ENCODE data around the gene C1QTNF4. TPM values are rescaled to one million over a fixed set of nuclear protein-coding genes. Genes with fewer than 3 reads are reported as not detected.

C1QTNF4 gene
- total and polyA plus RNA-seq, 8 donors: 0.68 to 8.4 (median 1.3) TPM; not detected in 1

GRCh38 chr11:47603295-47603694 lies 9.1 kb upstream of the C1QTNF4 start:
- Histone ChIP-seq H3K4me1 (peaks cover 0 to 14% (median 3%) of the 10 kb centered on the region in 4 donors), H3K36me3 (no peaks in the 10 kb centered on the region), H3K9me3 (no peaks in the 10 kb centered on the region), H3K4me3 (no peak overlapping the region), H3K27ac (no peak overlapping the region), H3K27me3 (no peaks in the 10 kb centered on the region)
- intact Hi-C loops (cut with DNase I; ENCODE audit: low total_unique reads): no loop called here
- TF ChIP-seq POLR2A (IDR thresholded peaks at IDR 0.05) (no peak), EP300 (IDR thresholded peaks at IDR 0.05) (no peak), POLR2AphosphoS5 (IDR thresholded peaks at IDR 0.05) (no peak), CTCF (IDR thresholded peaks at IDR 0.05) (no peak)
- no peak for DNase-seq
- WGBS, 5 donors: 75 to 92% (median 87%) methylated on average over 4 of the region's 4 CpGs

GRCh38 chr11:47599902-47600301 lies 5.7 kb upstream of the C1QTNF4 start:
- intact Hi-C loops (cut with DNase I; ENCODE audit: low total_unique reads): no loop called here
- DNase-seq: no peak
- TF ChIP-seq POLR2A (IDR thresholded peaks at IDR 0.05) (no peak), EP300 (IDR thresholded peaks at IDR 0.05) (no peak), POLR2AphosphoS5 (IDR thresholded peaks at IDR 0.05) (no peak), CTCF (IDR thresholded peaks at IDR 0.05) (no peak)
- Histone ChIP-seq H3K27me3 (peaks cover 0 to 14% (median 4%) of the 10 kb centered on the region in 3 donors), H3K36me3 (no peaks in the 10 kb centered on the region), H3K27ac (no peak overlapping the region), H3K9me3 (no peaks in the 10 kb centered on the region), H3K4me3 (no peak overlapping the region), H3K4me1 (no peaks in the 10 kb centered on the region)
- 65 to 81% (median 80%) methylated on average over 4 of the region's 4 CpGs for WGBS, 5 donors

GRCh38 chr11:47595967-47596366 lies 1.8 kb upstream of the C1QTNF4 start:
- no peak overlapping the region for H3K4me3 ChIP-seq
- H3K27me3 ChIP-seq: peaks cover 3 to 53% (median 25%) of the 10 kb centered on the region in 3 donors
- peaks cover 13 to 14% (median 13%) of the 10 kb centered on the region in 4 donors for H3K4me1 ChIP-seq
- no peak for TF ChIP-seq EP300 (IDR thresholded peaks at IDR 0.05)
- no peak for TF ChIP-seq CTCF (IDR thresholded peaks at IDR 0.05)
- TF ChIP-seq POLR2AphosphoS5 (IDR thresholded peaks at IDR 0.05): no peak
- TF ChIP-seq POLR2A (IDR thresholded peaks at IDR 0.05): no peak
- H3K27ac ChIP-seq: no peak overlapping the region
- no peaks in the 10 kb centered on the region for H3K9me3 ChIP-seq
- no peak for DNase-seq
- intact Hi-C loops (cut with DNase I; ENCODE audit: low total_unique reads): no loop called here
- H3K36me3 ChIP-seq: no peaks in the 10 kb centered on the region
- WGBS, 5 donors: 82 to 100% (median 93%) methylated on average over 1 of the region's 1 CpG

GRCh38 chr11:47595029-47595428 lies 818 bp upstream of the C1QTNF4 start:
- DNase-seq: no peak
- TF ChIP-seq POLR2AphosphoS5 (IDR thresholded peaks at IDR 0.05) (no peak), POLR2A (IDR thresholded peaks at IDR 0.05) (no peak), CTCF (IDR thresholded peaks at IDR 0.05) (no peak), EP300 (IDR thresholded peaks at IDR 0.05) (no peak)
- Histone ChIP-seq H3K9me3 (no peaks in the 10 kb centered on the region), H3K27me3 (peaks cover 3 to 63% (median 29%) of the 10 kb centered on the region in 3 donors), H3K4me1 (peaks cover 13 to 18% (median 14%) of the 10 kb centered on the region in 4 donors), H3K4me3 (no peak overlapping the region), H3K36me3 (no peaks in the 10 kb centered on the region), H3K27ac (no peak overlapping the region)
- 63 to 66% (median 64%) methylated on average over 6 to 7 of the region's 7 CpGs for WGBS, 5 donors
- intact Hi-C loops (cut with DNase I; ENCODE audit: low total_unique reads): no loop called here
